ENCODE measurements around the gene MOV10L1.

Gene MOV10L1

DNA sequence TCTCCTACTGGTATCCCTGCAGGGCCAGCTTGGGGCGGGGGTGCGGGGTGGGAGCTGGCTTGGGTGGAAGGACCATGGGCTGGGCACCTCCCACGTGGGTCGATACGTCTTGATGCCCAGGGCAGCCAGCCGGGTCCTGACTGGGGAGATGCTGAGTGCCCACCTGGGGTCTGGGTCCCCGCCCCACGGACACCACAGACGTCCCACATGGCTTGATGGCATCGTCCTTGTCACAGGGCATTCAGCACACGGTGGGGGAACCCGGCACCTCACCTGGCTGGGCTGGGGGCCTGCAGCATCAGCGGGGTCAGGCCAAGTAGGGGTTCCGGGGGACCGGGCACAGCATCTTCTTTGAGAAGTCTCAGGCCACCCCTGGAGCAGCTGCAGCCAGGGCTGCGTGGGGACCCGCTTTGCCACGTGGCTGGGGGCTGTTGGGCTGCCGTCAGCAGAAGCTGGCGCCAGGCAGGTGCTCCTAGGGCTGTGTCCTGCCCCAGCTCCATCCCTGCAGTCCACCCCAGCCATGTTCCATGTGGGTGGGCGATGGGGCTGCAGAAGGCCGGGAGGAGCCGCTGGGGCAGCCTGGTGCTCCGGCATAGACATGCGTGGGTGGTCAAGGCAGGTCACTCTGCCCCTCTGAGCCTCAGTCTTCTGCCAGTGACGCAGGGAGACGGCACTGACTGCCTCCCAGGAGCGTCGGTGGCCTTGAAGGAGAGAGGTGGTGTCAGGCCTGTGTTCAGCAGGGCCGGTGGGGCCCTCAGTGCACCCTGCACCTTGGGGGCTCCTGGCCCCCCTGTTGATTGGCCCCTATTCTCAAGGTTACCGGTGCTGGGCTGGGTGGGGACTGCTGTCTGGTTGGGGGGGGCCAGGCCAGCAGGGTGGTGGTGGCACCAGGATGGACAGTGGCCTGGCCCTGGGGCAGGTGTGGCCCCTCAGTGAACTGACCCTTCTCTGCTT, 119.4 kb downstream of the MOV10L1 start:
- TF ChIP-seq TAF1 (IDR thresholded peaks at IDR 0.05; ENCODE audit: low read depth) (no peak), EP300 (IDR thresholded peaks at IDR 0.05; ENCODE audit: borderline replicate concordance) (no peak), ZBTB7A (IDR thresholded peaks at IDR 0.05; ENCODE audit: low read depth) (no peak), YY1 (IDR thresholded peaks at IDR 0.05; ENCODE audit: low read depth) (no peak), FOXM1 (IDR thresholded peaks at IDR 0.05; ENCODE audit: borderline replicate concordance, low read depth) (no peak), RAD21 (IDR thresholded peaks at IDR 0.05; ENCODE audit: low read depth) (no peak)
- TF ChIP-seq, protein P1, sequence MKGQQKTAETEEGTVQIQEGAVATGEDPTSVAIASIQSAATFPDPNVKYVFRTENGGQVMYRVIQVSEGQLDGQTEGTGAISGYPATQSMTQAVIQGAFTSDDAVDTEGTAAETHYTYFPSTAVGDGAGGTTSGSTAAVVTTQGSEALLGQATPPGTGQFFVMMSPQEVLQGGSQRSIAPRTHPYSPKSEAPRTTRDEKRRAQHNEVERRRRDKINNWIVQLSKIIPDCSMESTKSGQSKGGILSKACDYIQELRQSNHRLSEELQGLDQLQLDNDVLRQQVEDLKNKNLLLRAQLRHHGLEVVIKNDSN (IDR thresholded peaks at IDR 0.05), result no peak

GRCh38 chr22:50209893-50210292, 120.1 kb downstream of the MOV10L1 start:
- 0 out of 2 replicates have a peak, but pooled peaks have one; percentile 20 for TF ChIP-seq NFIC (IDR thresholded peaks at IDR 0.05)
- no peak for TF ChIP-seq ZBTB7A (IDR thresholded peaks at IDR 0.05; ENCODE audit: low read depth)
- TF ChIP-seq RAD21 (IDR thresholded peaks at IDR 0.05; ENCODE audit: low read depth), result peak; percentile 70

DNA sequence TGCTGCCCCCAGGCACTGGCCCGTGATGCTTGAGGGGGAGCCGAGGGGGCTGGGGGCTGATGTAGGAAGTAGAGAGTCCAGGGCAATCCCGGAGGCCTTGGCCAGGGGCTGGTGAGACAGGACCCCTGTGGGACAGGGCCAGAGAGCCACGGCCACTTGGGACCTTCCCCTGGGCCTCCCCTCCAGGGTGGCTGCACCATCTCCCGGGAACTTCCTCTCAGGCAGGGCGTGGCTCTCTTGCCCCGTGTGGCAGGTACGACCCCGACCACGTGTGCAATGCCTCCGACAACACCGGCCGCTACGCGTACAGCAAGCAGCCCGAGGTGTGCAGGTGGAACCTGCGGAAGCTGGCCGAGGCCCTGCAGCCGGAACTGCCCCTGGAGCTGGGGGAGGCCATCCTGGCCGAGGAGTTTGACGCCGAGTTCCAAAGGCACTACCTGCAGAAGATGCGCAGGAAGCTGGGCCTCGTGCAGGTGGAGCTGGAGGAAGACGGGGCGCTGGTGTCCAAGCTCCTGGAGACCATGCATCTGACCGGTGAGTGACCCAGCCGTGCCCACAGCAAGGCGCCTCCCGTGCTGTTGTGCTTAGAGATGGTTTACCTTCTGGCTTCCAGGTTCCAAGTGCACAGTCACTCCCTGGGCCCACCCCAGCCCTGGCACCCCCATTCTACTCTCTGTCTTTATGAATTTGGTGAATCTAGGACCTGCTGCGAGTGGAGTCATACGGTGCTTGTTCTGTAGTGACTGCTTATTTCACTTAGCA, 120.8 kb downstream of the MOV10L1 start:
- TF ChIP-seq MAX (IDR thresholded peaks at IDR 0.05), result no peak
- no peak for TF ChIP-seq TAF1 (IDR thresholded peaks at IDR 0.05; ENCODE audit: low read depth)
- no peak for TF ChIP-seq REST (IDR thresholded peaks at IDR 0.05; ENCODE audit: low read depth)
- no peak for TF ChIP-seq NFIC (IDR thresholded peaks at IDR 0.05)
- TF ChIP-seq EGR1 (IDR thresholded peaks at IDR 0.05), result no peak
- TF ChIP-seq FOXM1 (IDR thresholded peaks at IDR 0.05; ENCODE audit: borderline replicate concordance, low read depth), result no peak

DNA sequence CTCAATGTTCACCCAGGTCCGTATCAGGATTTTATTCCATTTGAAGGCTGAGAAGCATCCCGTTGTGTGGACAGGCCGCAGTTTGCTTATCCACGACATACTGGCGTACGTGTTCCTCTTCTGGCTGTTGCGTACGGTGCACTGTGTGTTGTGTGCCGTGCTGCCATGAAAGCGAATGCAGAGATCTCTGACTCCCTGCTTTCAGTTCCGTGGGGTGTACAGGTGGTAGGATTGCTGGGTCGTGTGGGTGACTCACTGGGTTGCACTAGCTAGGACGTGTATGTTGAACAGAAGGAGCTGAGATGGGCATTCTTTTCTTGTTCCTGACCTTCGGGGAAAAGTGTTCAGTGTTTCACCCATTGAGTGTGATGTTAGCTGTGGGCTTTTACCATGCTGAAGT, 121.3 kb downstream of the MOV10L1 start:
- TF ChIP-seq YY1 (IDR thresholded peaks at IDR 0.05; ENCODE audit: low read depth) (no peak), RAD21 (IDR thresholded peaks at IDR 0.05; ENCODE audit: low read depth) (no peak), TCF12 (IDR thresholded peaks at IDR 0.05; ENCODE audit: low read depth) (no peak), CEBPB (IDR thresholded peaks at IDR 0.05) (no peak), REST (IDR thresholded peaks at IDR 0.05; ENCODE audit: low read depth) (no peak), CREB1 (IDR thresholded peaks at IDR 0.05; ENCODE audit: low read depth) (no peak), EP300 (IDR thresholded peaks at IDR 0.05; ENCODE audit: borderline replicate concordance) (no peak), NFIC (IDR thresholded peaks at IDR 0.05) (no peak), ZBTB7A (IDR thresholded peaks at IDR 0.05; ENCODE audit: low read depth) (no peak), TEAD4 (IDR thresholded peaks at IDR 0.05) (no peak), FOXM1 (IDR thresholded peaks at IDR 0.05; ENCODE audit: borderline replicate concordance, low read depth) (no peak), MAX (IDR thresholded peaks at IDR 0.05) (no peak), TAF1 (IDR thresholded peaks at IDR 0.05; ENCODE audit: low read depth) (no peak)
- TF ChIP-seq, protein P1 (IDR thresholded peaks at IDR 0.05), result no peak
